WTC11 (cell line): ENCODE data around the gene ATP8B3. TPM values are rescaled to one million over a fixed set of nuclear protein-coding genes. Genes with fewer than 3 reads are reported as not detected.

Experiments used
- ATAC-seq: fragments of 200-7000 bp; cut with Tn5 transposase; 2 replicates; pipeline ENCODE4 v1.10.0; 2021; ENCODE audit warnings: mild to moderate bottlenecking, moderate library complexity
- CTCF ChIA-PET: fragments of 300-600 bp; sonication (Branson Sonifier 250); formaldehyde crosslinking; loops from one replicate; lab custom pipeline; 2021; ENCODE audit warnings: antibody characterized with exemption; lab: Charles Lee
- POLR2A ChIA-PET: fragments of 350-600 bp; sonication (Branson Sonifier 250); formaldehyde crosslinking; loops from one replicate; lab custom pipeline; 2021; ENCODE audit warnings: antibody characterized with exemption; lab: Charles Lee
- DNase-seq: peaks from one replicate; pipeline ENCODE4 v3.0.0; 2021; ENCODE audit warnings: low spot score
- H3K27ac Mint-ChIP-seq: 2 replicates; pipeline ENCODE4 v1.8.0; 2021; ENCODE audit warnings: mixed read lengths
- H3K27me3 Mint-ChIP-seq: 2 replicates; pipeline ENCODE4 v1.8.0; 2021; ENCODE audit warnings: low read depth, mild to moderate bottlenecking, moderate library complexity, mixed read lengths
- H3K36me3 Mint-ChIP-seq: 2 replicates; pipeline ENCODE4 v1.8.0; 2021; ENCODE audit warnings: mixed read lengths
- H3K4me1 Mint-ChIP-seq: 2 replicates; pipeline ENCODE4 v1.8.0; 2022; ENCODE audit warnings: mixed read lengths
- H3K4me3 Mint-ChIP-seq: 2 replicates; pipeline ENCODE4 v1.8.0; 2021; ENCODE audit warnings: mild to moderate bottlenecking, moderate library complexity, mixed read lengths
- H3K9me3 Mint-ChIP-seq: 2 replicates; pipeline ENCODE4 v1.8.0; 2021; ENCODE audit warnings: mixed read lengths
- E2F4 ChIP-seq: sonication (generic); formaldehyde crosslinking; IDR thresholded peaks from 2 replicates; pipeline ENCODE4 v1.8.1; 2022; ENCODE audit warnings: low read depth, mild to moderate bottlenecking, moderate library complexity, missing genetic modification reagents, borderline replicate concordance
- EMX1 ChIP-seq: fragments of 250-450 bp; sonication (Bioruptor Pico); IDR thresholded peaks from 2 replicates; pipeline ENCODE4 v1.8.0; 2021; ENCODE audit warnings: mild to moderate bottlenecking
- ETV6 ChIP-seq: sonication (generic); formaldehyde crosslinking; IDR thresholded peaks from 2 replicates; pipeline ENCODE4 v1.8.1; 2022; ENCODE audit warnings: mild to moderate bottlenecking, missing genetic modification reagents
- FOXK1 ChIP-seq: sonication (generic); formaldehyde crosslinking; IDR thresholded peaks from 2 replicates; pipeline ENCODE4 v1.8.0; 2022; ENCODE audit warnings: mild to moderate bottlenecking, moderate library complexity, missing genetic modification reagents
- FOXP1 ChIP-seq: sonication (generic); formaldehyde crosslinking; IDR thresholded peaks from 2 replicates; pipeline ENCODE4 v1.8.0; 2022; ENCODE audit warnings: missing genetic modification reagents, mild to moderate bottlenecking, moderate library complexity, borderline replicate concordance
- FOXP4 ChIP-seq: sonication (generic); formaldehyde crosslinking; IDR thresholded peaks from 2 replicates; pipeline ENCODE4 v1.8.0; 2022; ENCODE audit warnings: mild to moderate bottlenecking, missing genetic modification reagents
- GTF2I ChIP-seq: fragments of 250-450 bp; sonication (Bioruptor Pico); conservative IDR thresholded peaks from 2 replicates; pipeline ENCODE4 v1.4.0; 2021; ENCODE audit warnings: mild to moderate bottlenecking
- IRF2 ChIP-seq: sonication (generic); formaldehyde crosslinking; IDR thresholded peaks from 2 replicates; pipeline ENCODE4 v1.8.0; 2022; ENCODE audit warnings: low read depth, missing genetic modification reagents, borderline replicate concordance
- KAT7 ChIP-seq: sonication (generic); formaldehyde crosslinking; IDR thresholded peaks from 2 replicates; pipeline ENCODE4 v1.8.1; 2023; ENCODE audit warnings: missing genetic modification reagents, mild to moderate bottlenecking, borderline replicate concordance
- MXD4 ChIP-seq: fragments of 250-450 bp; sonication (Bioruptor Pico); IDR thresholded peaks from 2 replicates; pipeline ENCODE4 v1.8.0; 2021; ENCODE audit warnings: mild to moderate bottlenecking, moderate library complexity, borderline replicate concordance
- NFE2L1 ChIP-seq: sonication (generic); formaldehyde crosslinking; IDR thresholded peaks from 2 replicates; pipeline ENCODE4 v1.8.1; 2023; ENCODE audit warnings: missing genetic modification reagents
- NR1H2 ChIP-seq: sonication (generic); formaldehyde crosslinking; IDR thresholded peaks from 2 replicates; pipeline ENCODE4 v1.9.0; 2021; ENCODE audit warnings: mild to moderate bottlenecking, moderate library complexity, missing genetic modification reagents
- NR2C2 ChIP-seq: sonication (generic); formaldehyde crosslinking; IDR thresholded peaks from 2 replicates; pipeline ENCODE4 v1.8.0; 2022; ENCODE audit warnings: mild to moderate bottlenecking, missing genetic modification reagents
- NR3C1 ChIP-seq: sonication (generic); formaldehyde crosslinking; conservative IDR thresholded peaks from 2 replicates; pipeline ENCODE4 v1.8.1; 2023; ENCODE audit warnings: low read depth, mild to moderate bottlenecking, missing genetic modification reagents
- SMAD3 ChIP-seq: sonication (generic); formaldehyde crosslinking; IDR thresholded peaks from 2 replicates; pipeline ENCODE4 v1.8.0; 2022; ENCODE audit warnings: missing genetic modification reagents, mild to moderate bottlenecking, borderline replicate concordance
- SOX15 ChIP-seq: fragments of 250-450 bp; sonication (Bioruptor Pico); IDR thresholded peaks from 2 replicates; pipeline ENCODE4 v1.9.0; 2021; ENCODE audit warnings: mild to moderate bottlenecking
- TCF7 ChIP-seq: sonication (generic); formaldehyde crosslinking; IDR thresholded peaks from 2 replicates; pipeline ENCODE4 v1.8.0; 2022; ENCODE audit warnings: mild to moderate bottlenecking, low read depth, missing genetic modification reagents, moderate library complexity
- ZBTB43 ChIP-seq: sonication (generic); formaldehyde crosslinking; IDR thresholded peaks from 2 replicates; pipeline ENCODE4 v1.8.1; 2023; ENCODE audit warnings: mild to moderate bottlenecking, missing genetic modification reagents
- ZNF138 ChIP-seq: sonication (generic); formaldehyde crosslinking; conservative IDR thresholded peaks from 2 replicates; pipeline ENCODE4 v1.8.1; 2022; ENCODE audit warnings: mild to moderate bottlenecking, moderate library complexity, missing genetic modification reagents
- ZNF423 ChIP-seq: fragments of 250-450 bp; sonication (Bioruptor Pico); IDR thresholded peaks from 2 replicates; pipeline ENCODE4 v2.1.2; 2022; ENCODE audit warnings: mild to moderate bottlenecking, moderate library complexity
- total RNA-seq: library from RNA; stranded (reverse); gene quantifications from 3 replicates; pipeline ENCODE4 v1.2.3, GENCODE V29; 2021
- TF ChIP-seq, protein P1 (sequence below): sonication (generic); formaldehyde crosslinking; IDR thresholded peaks from 2 replicates; pipeline ENCODE4 v1.8.0; 2023; ENCODE audit warnings: missing genetic modification reagents, mild to moderate bottlenecking, borderline replicate concordance
- TF ChIP-seq, protein P2 (sequence below): sonication (generic); formaldehyde crosslinking; IDR thresholded peaks from 2 replicates; pipeline ENCODE4 v1.8.1; 2022; ENCODE audit warnings: mild to moderate bottlenecking, moderate library complexity, missing genetic modification reagents
- TF ChIP-seq, protein P3 (sequence below): sonication (generic); formaldehyde crosslinking; IDR thresholded peaks from 2 replicates; pipeline ENCODE4 v1.8.1; 2023; ENCODE audit warnings: mild to moderate bottlenecking, moderate library complexity, missing genetic modification reagents
- TF ChIP-seq, protein P4 (sequence below): sonication (generic); formaldehyde crosslinking; IDR thresholded peaks from 2 replicates; pipeline ENCODE4 v1.8.1; 2023; ENCODE audit warnings: mild to moderate bottlenecking, missing genetic modification reagents

The ATP8B3 gene
- total RNA-seq, 1 experiment from 2014 or later: 5.5 TPM

DNA sequence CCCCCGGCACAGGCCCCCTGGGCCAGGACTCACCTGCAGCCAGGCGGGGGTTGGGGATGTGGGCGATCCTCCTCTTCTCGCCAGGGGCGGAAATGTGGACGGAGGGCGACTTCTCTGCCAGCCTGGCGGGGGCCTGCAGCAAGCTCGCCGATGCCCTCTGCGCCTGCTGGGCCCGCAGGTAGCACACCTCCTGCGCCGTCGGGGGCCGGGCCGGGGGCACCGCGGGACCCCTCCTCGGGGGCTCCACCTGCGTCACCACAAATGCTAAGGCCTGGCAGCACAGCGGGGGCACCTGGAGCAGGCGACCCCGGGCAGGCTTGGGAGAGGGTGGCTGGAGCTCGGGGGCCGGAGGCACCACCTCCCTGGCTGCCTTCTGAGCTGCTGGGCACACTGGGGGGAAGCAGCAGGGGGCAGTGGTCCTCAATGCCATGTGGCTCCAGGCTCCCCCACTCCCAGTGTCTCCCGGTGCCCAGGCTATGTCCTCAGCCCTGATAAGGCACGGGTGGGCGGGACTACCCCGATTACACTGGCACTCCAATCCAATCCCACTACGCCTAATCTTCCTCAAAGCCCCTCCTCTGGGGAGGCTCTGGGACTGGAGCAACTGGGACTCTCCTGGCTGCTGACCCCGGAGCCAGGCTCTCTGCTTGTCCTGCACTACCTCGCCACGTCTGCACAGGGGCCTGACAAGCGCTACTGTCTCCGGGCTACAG is 11.6 kb upstream of the ATP8B3 start (continued):
- TF ChIP-seq FOXP1 (CRISPR knock-in tag): no peak
- no peak for TF ChIP-seq ETV6
- no peak for TF ChIP-seq ZBTB43
- no peak for TF ChIP-seq IRF2 (CRISPR knock-in tag)
- TF ChIP-seq NR1H2 (CRISPR knock-in tag): no peak
- TF ChIP-seq FOXK1 (CRISPR knock-in tag): no peak
- no peak for TF ChIP-seq ZNF423
- TF ChIP-seq, protein P1, sequence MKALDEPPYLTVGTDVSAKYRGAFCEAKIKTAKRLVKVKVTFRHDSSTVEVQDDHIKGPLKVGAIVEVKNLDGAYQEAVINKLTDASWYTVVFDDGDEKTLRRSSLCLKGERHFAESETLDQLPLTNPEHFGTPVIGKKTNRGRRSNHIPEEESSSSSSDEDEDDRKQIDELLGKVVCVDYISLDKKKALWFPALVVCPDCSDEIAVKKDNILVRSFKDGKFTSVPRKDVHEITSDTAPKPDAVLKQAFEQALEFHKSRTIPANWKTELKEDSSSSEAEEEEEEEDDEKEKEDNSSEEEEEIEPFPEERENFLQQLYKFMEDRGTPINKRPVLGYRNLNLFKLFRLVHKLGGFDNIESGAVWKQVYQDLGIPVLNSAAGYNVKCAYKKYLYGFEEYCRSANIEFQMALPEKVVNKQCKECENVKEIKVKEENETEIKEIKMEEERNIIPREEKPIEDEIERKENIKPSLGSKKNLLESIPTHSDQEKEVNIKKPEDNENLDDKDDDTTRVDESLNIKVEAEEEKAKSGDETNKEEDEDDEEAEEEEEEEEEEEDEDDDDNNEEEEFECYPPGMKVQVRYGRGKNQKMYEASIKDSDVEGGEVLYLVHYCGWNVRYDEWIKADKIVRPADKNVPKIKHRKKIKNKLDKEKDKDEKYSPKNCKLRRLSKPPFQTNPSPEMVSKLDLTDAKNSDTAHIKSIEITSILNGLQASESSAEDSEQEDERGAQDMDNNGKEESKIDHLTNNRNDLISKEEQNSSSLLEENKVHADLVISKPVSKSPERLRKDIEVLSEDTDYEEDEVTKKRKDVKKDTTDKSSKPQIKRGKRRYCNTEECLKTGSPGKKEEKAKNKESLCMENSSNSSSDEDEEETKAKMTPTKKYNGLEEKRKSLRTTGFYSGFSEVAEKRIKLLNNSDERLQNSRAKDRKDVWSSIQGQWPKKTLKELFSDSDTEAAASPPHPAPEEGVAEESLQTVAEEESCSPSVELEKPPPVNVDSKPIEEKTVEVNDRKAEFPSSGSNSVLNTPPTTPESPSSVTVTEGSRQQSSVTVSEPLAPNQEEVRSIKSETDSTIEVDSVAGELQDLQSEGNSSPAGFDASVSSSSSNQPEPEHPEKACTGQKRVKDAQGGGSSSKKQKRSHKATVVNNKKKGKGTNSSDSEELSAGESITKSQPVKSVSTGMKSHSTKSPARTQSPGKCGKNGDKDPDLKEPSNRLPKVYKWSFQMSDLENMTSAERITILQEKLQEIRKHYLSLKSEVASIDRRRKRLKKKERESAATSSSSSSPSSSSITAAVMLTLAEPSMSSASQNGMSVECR: no peak

- Mint-ChIP-seq H3K27me3 (no peaks in the 10 kb centered on the region), H3K27ac (no peak overlapping the region), H3K9me3 (no peaks in the 10 kb centered on the region), H3K36me3 (peaks cover 14% of the 10 kb centered on the region), H3K4me3 (no peak overlapping the region), H3K4me1 (peaks cover 6% of the 10 kb centered on the region; the same call in 1 of the 2 replicates)
- POLR2A ChIA-PET: no interaction called here
- DNase-seq: no peak
- ATAC-seq: no peak
- CTCF ChIA-PET: interaction anchor here (0.8 to 3.7 kb wide), 6 partner anchors 9 to 277 kb away, joined by 3 to 13 read pairs (median 3); no protein-coding TSS in a partner anchor
- TF ChIP-seq, protein P2, sequence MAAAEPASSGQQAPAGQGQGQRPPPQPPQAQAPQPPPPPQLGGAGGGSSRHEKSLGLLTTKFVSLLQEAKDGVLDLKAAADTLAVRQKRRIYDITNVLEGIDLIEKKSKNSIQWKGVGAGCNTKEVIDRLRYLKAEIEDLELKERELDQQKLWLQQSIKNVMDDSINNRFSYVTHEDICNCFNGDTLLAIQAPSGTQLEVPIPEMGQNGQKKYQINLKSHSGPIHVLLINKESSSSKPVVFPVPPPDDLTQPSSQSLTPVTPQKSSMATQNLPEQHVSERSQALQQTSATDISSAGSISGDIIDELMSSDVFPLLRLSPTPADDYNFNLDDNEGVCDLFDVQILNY (CRISPR knock-in tag): no peak
- TF ChIP-seq, protein P3, sequence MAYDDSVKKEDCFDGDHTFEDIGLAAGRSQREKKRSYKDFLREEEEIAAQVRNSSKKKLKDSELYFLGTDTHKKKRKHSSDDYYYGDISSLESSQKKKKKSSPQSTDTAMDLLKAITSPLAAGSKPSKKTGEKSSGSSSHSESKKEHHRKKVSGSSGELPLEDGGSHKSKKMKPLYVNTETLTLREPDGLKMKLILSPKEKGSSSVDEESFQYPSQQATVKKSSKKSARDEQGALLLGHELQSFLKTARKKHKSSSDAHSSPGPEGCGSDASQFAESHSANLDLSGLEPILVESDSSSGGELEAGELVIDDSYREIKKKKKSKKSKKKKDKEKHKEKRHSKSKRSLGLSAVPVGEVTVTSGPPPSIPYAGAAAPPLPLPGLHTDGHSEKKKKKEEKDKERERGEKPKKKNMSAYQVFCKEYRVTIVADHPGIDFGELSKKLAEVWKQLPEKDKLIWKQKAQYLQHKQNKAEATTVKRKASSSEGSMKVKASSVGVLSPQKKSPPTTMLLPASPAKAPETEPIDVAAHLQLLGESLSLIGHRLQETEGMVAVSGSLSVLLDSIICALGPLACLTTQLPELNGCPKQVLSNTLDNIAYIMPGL (CRISPR knock-in tag): no peak
- no peak for TF ChIP-seq ZNF138 (CRISPR knock-in tag)
- no peak for TF ChIP-seq TCF7 (CRISPR knock-in tag)
- no peak for TF ChIP-seq KAT7 (CRISPR knock-in tag)
- TF ChIP-seq NR3C1 (CRISPR knock-in tag): no peak
- TF ChIP-seq EMX1 (CRISPR knock-in tag): no peak
- no peak for TF ChIP-seq E2F4 (CRISPR knock-in tag)
- TF ChIP-seq SMAD3: no peak
- TF ChIP-seq FOXP4 (CRISPR knock-in tag): no peak
- TF ChIP-seq, protein P4, sequence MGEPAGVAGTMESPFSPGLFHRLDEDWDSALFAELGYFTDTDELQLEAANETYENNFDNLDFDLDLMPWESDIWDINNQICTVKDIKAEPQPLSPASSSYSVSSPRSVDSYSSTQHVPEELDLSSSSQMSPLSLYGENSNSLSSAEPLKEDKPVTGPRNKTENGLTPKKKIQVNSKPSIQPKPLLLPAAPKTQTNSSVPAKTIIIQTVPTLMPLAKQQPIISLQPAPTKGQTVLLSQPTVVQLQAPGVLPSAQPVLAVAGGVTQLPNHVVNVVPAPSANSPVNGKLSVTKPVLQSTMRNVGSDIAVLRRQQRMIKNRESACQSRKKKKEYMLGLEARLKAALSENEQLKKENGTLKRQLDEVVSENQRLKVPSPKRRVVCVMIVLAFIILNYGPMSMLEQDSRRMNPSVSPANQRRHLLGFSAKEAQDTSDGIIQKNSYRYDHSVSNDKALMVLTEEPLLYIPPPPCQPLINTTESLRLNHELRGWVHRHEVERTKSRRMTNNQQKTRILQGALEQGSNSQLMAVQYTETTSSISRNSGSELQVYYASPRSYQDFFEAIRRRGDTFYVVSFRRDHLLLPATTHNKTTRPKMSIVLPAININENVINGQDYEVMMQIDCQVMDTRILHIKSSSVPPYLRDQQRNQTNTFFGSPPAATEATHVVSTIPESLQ: no peak
- TF ChIP-seq NR2C2 (CRISPR knock-in tag): no peak
- TF ChIP-seq MXD4 (CRISPR knock-in tag): no peak
- no peak for TF ChIP-seq NFE2L1 (CRISPR knock-in tag)
- no peak for TF ChIP-seq GTF2I
- TF ChIP-seq FOXK1 (CRISPR knock-in tag): no peak
- no peak for TF ChIP-seq SOX15
These were observed 10.9 kb upstream of the ATP8B3 start for GRCh38 chr19:1823020-1823419.
